ENCODE results near the gene ARID1B. TPM values are rescaled to one million over a fixed set of nuclear protein-coding genes. Genes with fewer than 3 reads are reported as not detected.
A peak's percentile ranks its signal among the peaks of the same experiment; 100 is the strongest.

ARID1B gene
- total RNA-seq, 2 experiments from 2014 or later = 90.1 to 164 TPM

DNA sequence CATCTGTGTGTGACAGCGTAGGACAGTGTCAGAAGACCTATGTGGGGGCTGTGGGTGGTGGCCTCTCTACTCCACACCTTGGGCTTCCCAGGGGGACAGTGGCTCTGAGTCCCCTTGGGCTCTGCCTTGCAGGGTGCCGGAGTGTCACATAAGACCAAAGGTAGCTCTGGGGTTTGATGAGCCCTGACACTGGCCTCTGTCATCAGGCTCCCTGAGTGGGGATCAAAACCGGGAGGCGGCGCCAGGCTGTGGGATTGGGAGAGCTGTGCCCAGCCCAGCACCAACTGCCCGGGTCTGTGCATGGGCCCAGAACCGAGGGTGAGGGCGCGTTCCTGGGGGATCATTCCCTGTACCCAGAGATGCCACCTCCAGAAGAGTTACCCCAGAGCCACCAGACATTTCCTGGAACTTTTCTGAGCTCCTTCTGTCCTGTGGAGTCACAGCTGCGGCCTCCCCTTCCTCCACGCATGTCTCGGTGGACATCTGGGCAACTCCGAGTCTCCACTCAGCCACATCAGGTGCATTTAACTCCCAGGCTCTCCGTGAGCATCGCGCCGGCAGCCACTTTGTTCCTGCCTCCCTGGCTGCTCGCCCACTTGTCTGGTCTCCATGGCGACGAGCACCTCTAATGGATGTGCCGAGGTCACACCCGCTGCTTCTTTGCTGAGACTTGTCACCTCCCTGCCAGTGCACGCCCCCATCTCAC is 451.4 kb downstream of the ARID1B start:
- Histone ChIP-seq H3K4me3 (ENCODE audit: low read depth, low read length, poor library complexity, severe bottlenecking) (no peak overlapping the region), H2AFZ (ENCODE audit: low read length) (no peak overlapping the region), H3K9me3 (ENCODE audit: low read length) (no peaks in the 10 kb centered on the region), H3K79me2 (ENCODE audit: insufficient read depth, low read depth, low read length) (no peaks in the 10 kb centered on the region), H3K36me3 (ENCODE audit: insufficient read depth, low read length) (no peaks in the 10 kb centered on the region), H4K20me1 (ENCODE audit: insufficient read depth, low read length) (no peaks in the 10 kb centered on the region), H3K4me2 (ENCODE audit: low read length) (no peak overlapping the region), H3K9me2 (ENCODE audit: insufficient read depth, low read length) (no peaks in the 10 kb centered on the region), H3K27ac (ENCODE audit: low read depth, low read length, poor library complexity, severe bottlenecking) (no peak overlapping the region), H3K4me1 (ENCODE audit: insufficient read depth, low read length, poor library complexity, severe bottlenecking) (peaks cover 24% of the 10 kb centered on the region)
- intact Hi-C loops (cut with micrococcal nuclease; ENCODE audit: unreplicated experiment) = loop anchor here (10.0 kb wide), 1 partner anchor 336 kb away; no protein-coding TSS in a partner anchor
- DNase-seq (ENCODE audit: low spot score) = no peak
- TF ChIP-seq CTCF (conservative IDR thresholded peaks at IDR 0.05; ENCODE audit: low read length) = no peak
- no peak for TF ChIP-seq EZH2phosphoT487 (IDR thresholded peaks at IDR 0.05; ENCODE audit: borderline replicate concordance, low read depth, low read length)
- POLR2A ChIA-PET = interaction anchor here (0.6 kb wide), 1 partner anchor 11 kb away, joined by 3 read pairs; no protein-coding TSS in a partner anchor
- CTCF ChIA-PET (ENCODE audit: unreplicated experiment) = no interaction called here
- BruUV-seq (replicated peaks) = no TSS peak

GRCh38 chr6:157229132-157229618 is 452.0 kb downstream of the ARID1B start:
- peaks cover 18% of the 10 kb centered on the region for H3K4me1 ChIP-seq (ENCODE audit: insufficient read depth, low read length, poor library complexity, severe bottlenecking)
- no peak overlapping the region; the same call in 1 of the 2 replicates for H2AFZ ChIP-seq (ENCODE audit: low read length)
- H3K4me2 ChIP-seq (ENCODE audit: low read length) = peak overlapping the region; percentile 13; the same call in 1 of the 2 replicates
- CTCF ChIA-PET (ENCODE audit: unreplicated experiment) = no interaction called here
- TF ChIP-seq EZH2phosphoT487 (IDR thresholded peaks at IDR 0.05; ENCODE audit: borderline replicate concordance, low read depth, low read length) (no peak), CTCF (conservative IDR thresholded peaks at IDR 0.05; ENCODE audit: low read length) (no peak)
- H3K9me2 ChIP-seq (ENCODE audit: insufficient read depth, low read length) = no peaks in the 10 kb centered on the region
- H3K36me3 ChIP-seq (ENCODE audit: insufficient read depth, low read length) = no peaks in the 10 kb centered on the region
- no peaks in the 10 kb centered on the region for H4K20me1 ChIP-seq (ENCODE audit: insufficient read depth, low read length)
- no peaks in the 10 kb centered on the region for H3K9me3 ChIP-seq (ENCODE audit: low read length)
- H3K27ac ChIP-seq (ENCODE audit: low read depth, low read length, poor library complexity, severe bottlenecking) = no peak overlapping the region
- no peak overlapping the region for H3K4me3 ChIP-seq (ENCODE audit: low read depth, low read length, poor library complexity, severe bottlenecking)
- POLR2A ChIA-PET = interaction anchor here (0.6 kb wide), 1 partner anchor 11 kb away, joined by 3 read pairs; no protein-coding TSS in a partner anchor
- H3K79me2 ChIP-seq (ENCODE audit: insufficient read depth, low read depth, low read length) = no peaks in the 10 kb centered on the region
- peak; percentile 35 for DNase-seq (ENCODE audit: low spot score)
- BruUV-seq (replicated peaks) = no TSS peak
- intact Hi-C loops (cut with micrococcal nuclease; ENCODE audit: unreplicated experiment) = loop anchor here (10.0 kb wide), 1 partner anchor 336 kb away; no protein-coding TSS in a partner anchor

DNA sequence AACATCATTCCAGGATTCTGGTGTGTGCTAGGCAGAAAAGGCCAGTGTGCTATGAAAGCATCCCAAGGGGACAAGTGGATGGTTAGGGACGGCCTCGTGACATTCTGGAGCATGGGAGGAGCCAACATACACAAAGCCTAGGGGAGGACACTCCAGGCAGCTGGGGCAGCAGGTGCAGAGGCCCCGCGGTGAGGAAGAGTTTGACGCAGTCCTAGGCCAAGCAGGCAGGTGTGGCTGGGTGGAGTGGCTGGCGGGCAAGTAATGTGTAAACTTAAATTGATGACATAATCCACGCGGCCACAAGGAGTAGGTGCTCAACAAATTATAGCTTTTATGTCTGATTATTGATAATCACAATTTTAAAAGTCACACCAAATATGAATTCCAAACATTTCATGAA is 452.5 kb downstream of the ARID1B start:
- Histone ChIP-seq H2AFZ (ENCODE audit: low read length) (peak overlapping the region; percentile 21; the same call in 1 of the 2 replicates), H3K4me1 (ENCODE audit: insufficient read depth, low read length, poor library complexity, severe bottlenecking) (peaks cover 13% of the 10 kb centered on the region), H4K20me1 (ENCODE audit: insufficient read depth, low read length) (no peaks in the 10 kb centered on the region), H3K9me3 (ENCODE audit: low read length) (no peaks in the 10 kb centered on the region), H3K4me3 (ENCODE audit: low read depth, low read length, poor library complexity, severe bottlenecking) (no peak overlapping the region), H3K9me2 (ENCODE audit: insufficient read depth, low read length) (no peaks in the 10 kb centered on the region), H3K79me2 (ENCODE audit: insufficient read depth, low read depth, low read length) (no peaks in the 10 kb centered on the region), H3K36me3 (ENCODE audit: insufficient read depth, low read length) (no peaks in the 10 kb centered on the region), H3K4me2 (ENCODE audit: low read length) (peak overlapping the region; percentile 13; the same call in 1 of the 2 replicates), H3K27ac (ENCODE audit: low read depth, low read length, poor library complexity, severe bottlenecking) (no peak overlapping the region)
- intact Hi-C loops (cut with micrococcal nuclease; ENCODE audit: unreplicated experiment) = loop anchor here (10.0 kb wide), 1 partner anchor 335 kb away; no protein-coding TSS in a partner anchor
- BruUV-seq (replicated peaks) = no TSS peak
- POLR2A ChIA-PET = no interaction called here
- CTCF ChIA-PET (ENCODE audit: unreplicated experiment) = no interaction called here
- peak; percentile 50 for DNase-seq (ENCODE audit: low spot score)
- TF ChIP-seq CTCF (conservative IDR thresholded peaks at IDR 0.05; ENCODE audit: low read length) = no peak

Data from OCI-LY7 (cell line).